ENCODE results near the gene PLXDC2. TPM values are rescaled to one million over a fixed set of nuclear protein-coding genes. Genes with fewer than 3 reads are reported as not detected.
A peak's percentile ranks its signal among the peaks of the same experiment; 100 is the strongest.

The PLXDC2 gene
- total and polyA plus RNA-seq, 7 donors = 1.8 to 44.6 (median 18.2) TPM

DNA sequence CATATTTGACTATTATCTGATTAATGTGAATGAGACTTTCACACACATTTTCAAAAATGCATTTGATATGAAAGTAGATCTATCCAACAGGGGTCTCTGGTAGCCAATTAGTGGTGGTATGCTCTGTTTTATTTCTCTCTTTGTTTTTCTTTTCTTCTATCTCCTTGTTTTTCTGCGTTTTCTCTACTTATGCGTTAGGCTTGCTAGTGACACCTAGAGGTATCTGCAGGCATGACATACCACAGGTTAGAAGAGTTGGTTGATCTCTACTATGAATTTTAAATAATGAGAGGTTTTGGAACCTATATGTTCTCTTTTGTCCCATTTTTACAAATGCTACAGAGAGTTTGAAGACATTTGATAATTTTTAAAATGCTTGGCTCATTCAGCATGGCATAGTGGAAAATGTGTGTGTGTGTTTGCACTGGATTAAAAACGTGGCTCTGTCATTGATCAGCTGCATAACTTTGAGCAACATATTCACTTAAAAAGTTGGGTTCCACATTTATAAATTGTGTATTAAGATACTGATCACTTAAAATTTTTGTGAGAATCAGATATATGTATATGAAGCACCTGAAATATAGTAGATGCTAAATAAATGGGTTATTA, 28.1 kb upstream of the PLXDC2 start:
- intact Hi-C loops (cut with DNase I) = loop anchor here (2.0 kb wide), 1 partner anchor 375 kb away; no protein-coding TSS in a partner anchor
- no peaks in the 10 kb centered on the region for H3K36me3 ChIP-seq
- H3K9me3 ChIP-seq = no peaks in the 10 kb centered on the region
- no peak overlapping the region for H3K27ac ChIP-seq
- no peaks in the 10 kb centered on the region for H3K27me3 ChIP-seq
- 7 to 26% methylated on average over 3 of the region's 3 CpGs for WGBS, 2 donors
- TF ChIP-seq POLR2A (IDR thresholded peaks at IDR 0.05) (no peak), POLR2AphosphoS5 (IDR thresholded peaks at IDR 0.05) (no peak), CTCF (IDR thresholded peaks at IDR 0.05) (peak; percentile 49 to 76 (median 58)), EP300 (IDR thresholded peaks at IDR 0.05) (no peak)
- DNase-seq = no peak
- H3K4me1 ChIP-seq = no peaks in the 10 kb centered on the region
- no peak overlapping the region for H3K4me3 ChIP-seq

GRCh38 chr10:19788902-19789301, 27.3 kb upstream of the PLXDC2 start:
- Histone ChIP-seq H3K27ac (no peak overlapping the region), H3K4me3 (no peak overlapping the region), H3K4me1 (no peaks in the 10 kb centered on the region), H3K27me3 (no peaks in the 10 kb centered on the region), H3K36me3 (no peaks in the 10 kb centered on the region), H3K9me3 (no peaks in the 10 kb centered on the region)
- intact Hi-C loops (cut with DNase I) = loop anchor here (2.0 kb wide), 1 partner anchor 376 kb away; no protein-coding TSS in a partner anchor
- DNase-seq = no peak
- WGBS, 2 donors = 71 to 79% methylated on average over 2 of the region's 2 CpGs
- TF ChIP-seq POLR2A (IDR thresholded peaks at IDR 0.05) = no peak
- TF ChIP-seq EP300 (IDR thresholded peaks at IDR 0.05) = no peak
- no peak for TF ChIP-seq POLR2AphosphoS5 (IDR thresholded peaks at IDR 0.05)
- no peak for TF ChIP-seq CTCF (IDR thresholded peaks at IDR 0.05)

- no peaks in the 10 kb centered on the region for H3K9me3 ChIP-seq
- WGBS, 2 donors = 93 to 96% methylated on average over 5 of the region's 5 CpGs
- intact Hi-C loops (cut with DNase I) = loop anchor here (2.0 kb wide), 1 partner anchor 377 kb away; no protein-coding TSS in a partner anchor
- H3K27ac ChIP-seq = no peak overlapping the region
- H3K36me3 ChIP-seq = no peaks in the 10 kb centered on the region
- no peak for TF ChIP-seq POLR2AphosphoS5 (IDR thresholded peaks at IDR 0.05)
- no peak for TF ChIP-seq EP300 (IDR thresholded peaks at IDR 0.05)
- TF ChIP-seq POLR2A (IDR thresholded peaks at IDR 0.05) = no peak
- no peak for TF ChIP-seq CTCF (IDR thresholded peaks at IDR 0.05)
- H3K27me3 ChIP-seq = no peaks in the 10 kb centered on the region
- DNase-seq = no peak
- no peaks in the 10 kb centered on the region for H3K4me1 ChIP-seq
- no peak overlapping the region for H3K4me3 ChIP-seq
Measured at GRCh38 chr10:19789607-19790006, 26.6 kb upstream of the PLXDC2 start.

- no peak for DNase-seq
- Histone ChIP-seq H3K27ac (no peak overlapping the region), H3K27me3 (no peaks in the 10 kb centered on the region), H3K9me3 (no peaks in the 10 kb centered on the region), H3K4me3 (no peak overlapping the region), H3K36me3 (no peaks in the 10 kb centered on the region), H3K4me1 (no peaks in the 10 kb centered on the region)
- no peak for TF ChIP-seq CTCF (IDR thresholded peaks at IDR 0.05)
- TF ChIP-seq POLR2A (IDR thresholded peaks at IDR 0.05) = no peak
- TF ChIP-seq EP300 (IDR thresholded peaks at IDR 0.05) = no peak
- TF ChIP-seq POLR2AphosphoS5 (IDR thresholded peaks at IDR 0.05) = no peak
- intact Hi-C loops (cut with DNase I) = no loop called here
- WGBS, 2 donors = 94% methylated on average over 2 of the region's 2 CpGs
Measured at GRCh38 chr10:19791032-19791431, 25.2 kb upstream of the PLXDC2 start.

GRCh38 chr10:19795684-19796083, 20.5 kb upstream of the PLXDC2 start:
- H3K27me3 ChIP-seq = no peaks in the 10 kb centered on the region
- H3K27ac ChIP-seq = no peak overlapping the region
- no peaks in the 10 kb centered on the region for H3K4me1 ChIP-seq
- H3K4me3 ChIP-seq = no peak overlapping the region
- intact Hi-C loops (cut with DNase I) = no loop called here
- H3K9me3 ChIP-seq = no peaks in the 10 kb centered on the region
- DNase-seq = no peak
- no peaks in the 10 kb centered on the region for H3K36me3 ChIP-seq
- WGBS, 2 donors = 87 to 90% methylated on average over 5 of the region's 5 CpGs
- no peak for TF ChIP-seq CTCF (IDR thresholded peaks at IDR 0.05)
- no peak for TF ChIP-seq POLR2A (IDR thresholded peaks at IDR 0.05)
- no peak for TF ChIP-seq POLR2AphosphoS5 (IDR thresholded peaks at IDR 0.05)
- no peak for TF ChIP-seq EP300 (IDR thresholded peaks at IDR 0.05)
